OCI-LY3 (cell line): ENCODE results near the gene SNTG2.

ENCODE experiments used
- EZH2phosphoT487 ChIP-seq: fragments of 200-600 bp; shearing (Covaris generic); IDR thresholded peaks from 2 replicates; pipeline ENCODE4 v1.6.1; 2018; ENCODE audit warnings: antibody characterized with exemption, mixed run types, low read depth
- TF ChIP-seq, protein P1 (sequence below): fragments of 200-600, 300-600 bp; sonication (generic); IDR thresholded peaks from 2 replicates; pipeline ENCODE4 v1.5.1; 2014; ENCODE audit warnings: antibody characterized with exemption, low read length, low read depth

DNA sequence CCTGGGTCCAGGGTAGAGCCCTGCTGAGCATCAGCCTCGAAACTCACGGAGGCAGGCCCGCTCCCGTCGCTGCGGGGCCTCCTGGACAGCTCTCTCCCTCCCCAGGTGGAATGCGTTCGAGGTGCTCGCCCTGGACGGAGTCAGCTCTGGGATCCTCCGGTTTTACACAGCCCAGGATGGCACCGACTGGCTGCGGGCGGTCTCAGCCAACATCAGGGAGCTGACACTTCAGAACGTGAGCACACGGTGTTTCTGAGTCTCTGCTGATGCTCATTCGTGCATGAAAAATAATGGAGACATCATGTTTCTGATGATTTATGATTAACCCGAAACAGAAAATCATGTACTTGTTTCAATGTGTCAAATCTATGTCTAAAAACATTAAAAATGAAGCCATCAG, 287.1 kb downstream of the SNTG2 start:
- TF ChIP-seq, protein P1, sequence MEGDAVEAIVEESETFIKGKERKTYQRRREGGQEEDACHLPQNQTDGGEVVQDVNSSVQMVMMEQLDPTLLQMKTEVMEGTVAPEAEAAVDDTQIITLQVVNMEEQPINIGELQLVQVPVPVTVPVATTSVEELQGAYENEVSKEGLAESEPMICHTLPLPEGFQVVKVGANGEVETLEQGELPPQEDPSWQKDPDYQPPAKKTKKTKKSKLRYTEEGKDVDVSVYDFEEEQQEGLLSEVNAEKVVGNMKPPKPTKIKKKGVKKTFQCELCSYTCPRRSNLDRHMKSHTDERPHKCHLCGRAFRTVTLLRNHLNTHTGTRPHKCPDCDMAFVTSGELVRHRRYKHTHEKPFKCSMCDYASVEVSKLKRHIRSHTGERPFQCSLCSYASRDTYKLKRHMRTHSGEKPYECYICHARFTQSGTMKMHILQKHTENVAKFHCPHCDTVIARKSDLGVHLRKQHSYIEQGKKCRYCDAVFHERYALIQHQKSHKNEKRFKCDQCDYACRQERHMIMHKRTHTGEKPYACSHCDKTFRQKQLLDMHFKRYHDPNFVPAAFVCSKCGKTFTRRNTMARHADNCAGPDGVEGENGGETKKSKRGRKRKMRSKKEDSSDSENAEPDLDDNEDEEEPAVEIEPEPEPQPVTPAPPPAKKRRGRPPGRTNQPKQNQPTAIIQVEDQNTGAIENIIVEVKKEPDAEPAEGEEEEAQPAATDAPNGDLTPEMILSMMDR, result no peak
- no peak for TF ChIP-seq EZH2phosphoT487
